ENCODE measurements around the gene RGS18.
"Not testable (repeated sequence)": the region's sequence is repeated elsewhere in the genome, so short reads cannot be mapped to it uniquely, and the experiment has no call there.

RGS18 gene

GRCh38 chr1:192158181-192158580 is at the start of gene RGS18:
RGS18 (plus strand) TSS chr1:192158462; CDS start chr1:192158638, 176 bp downstream.
- no peak for DNase-seq

- DNase-seq, result no peak
Measured at GRCh38 chr1:192109576-192109975, 48.7 kb upstream of the RGS18 start.

- DNase-seq, result no peak
Measured at GRCh38 chr1:192115000-192115399, 43.3 kb upstream of the RGS18 start.

GRCh38 chr1:192118881-192119405 is 39.3 kb upstream of the RGS18 start:
- no peak for DNase-seq

- DNase-seq, result no peak
Measured at GRCh38 chr1:192119701-192120100, 38.6 kb upstream of the RGS18 start.

- no peak for DNase-seq
Measured at GRCh38 chr1:192122668-192123067, 35.6 kb upstream of the RGS18 start.

GRCh38 chr1:192123212-192123611 is 35.0 kb upstream of the RGS18 start:
- no peak for DNase-seq

- no peak for DNase-seq
Measured at GRCh38 chr1:192126030-192126619, 32.1 kb upstream of the RGS18 start.

GRCh38 chr1:192130175-192130574 is 28.1 kb upstream of the RGS18 start:
- no peak for DNase-seq

- DNase-seq, result not testable (repeated sequence)
Measured at GRCh38 chr1:192130865-192131264, 27.4 kb upstream of the RGS18 start.

GRCh38 chr1:192131914-192132313 is 26.3 kb upstream of the RGS18 start:
- no peak for DNase-seq

- no peak for DNase-seq
Measured at GRCh38 chr1:192133350-192133926, 24.8 kb upstream of the RGS18 start.

GRCh38 chr1:192140382-192140781 is 17.9 kb upstream of the RGS18 start:
- DNase-seq, result no peak

GRCh38 chr1:192147221-192147620 is 11.0 kb upstream of the RGS18 start:
- DNase-seq, result no peak

- no peak for DNase-seq
Measured at GRCh38 chr1:192147696-192148095, 10.6 kb upstream of the RGS18 start.

GRCh38 chr1:192151176-192151575 is 7.1 kb upstream of the RGS18 start:
- no peak for DNase-seq

- DNase-seq, result no peak
Measured at GRCh38 chr1:192153276-192153675, 5.0 kb upstream of the RGS18 start.

GRCh38 chr1:192157067-192157466 is 1.2 kb upstream of the RGS18 start:
- no peak for DNase-seq

GRCh38 chr1:192159014-192159413 is 752 bp downstream of the RGS18 start:
- no peak for DNase-seq

GRCh38 chr1:192159781-192160180 is 1.5 kb downstream of the RGS18 start:
- DNase-seq, result no peak

GRCh38 chr1:192160196-192160595 is 1.9 kb downstream of the RGS18 start:
- no peak for DNase-seq

- DNase-seq, result no peak
Measured at GRCh38 chr1:192161976-192162375, 3.7 kb downstream of the RGS18 start.

- no peak for DNase-seq
Measured at GRCh38 chr1:192162376-192162775, 4.1 kb downstream of the RGS18 start.

- DNase-seq, result not testable (repeated sequence)
Measured at GRCh38 chr1:192165002-192165401, 6.7 kb downstream of the RGS18 start.

- no peak for DNase-seq
Measured at GRCh38 chr1:192167011-192167410, 8.7 kb downstream of the RGS18 start.

All from activated CD8-positive, alpha-beta memory T cell treated with anti-CD3 and anti-CD28 coated beads for 24 hours (primary cell).